ENCODE measurements around the gene GEMIN2. TPM values are rescaled to one million over a fixed set of nuclear protein-coding genes. Genes with fewer than 3 reads are reported as not detected.
"Not testable (repeated sequence)": the region's sequence is repeated elsewhere in the genome, so short reads cannot be mapped to it uniquely, and the experiment has no call there.

GEMIN2 gene
- 10 to 100 TPM; 25.5 to 27.2 TPM for total RNA-seq

- peaks cover 1 to 4% of the 10 kb centered on the region in 2 donors for H3K36me3 Mint-ChIP-seq (ENCODE audit: insufficient read depth in 2 of 2)
- peak within 1 kb of the TSS; percentile 96 for H3K27ac Mint-ChIP-seq
- no peaks in the 10 kb centered on the region for H3K9me3 Mint-ChIP-seq
- H3K27me3 Mint-ChIP-seq (ENCODE audit: low read depth), result no peaks in the 10 kb centered on the region
- H3K4me1 Mint-ChIP-seq (ENCODE audit: low read depth), result peaks cover 48% of the 10 kb centered on the region
- ATAC-seq (replicated peaks in 1 of 2) (peak; percentile 97 to 99), DNase-seq (peak; percentile 94)
- H3K4me3 Mint-ChIP-seq, result peak within 1 kb of the TSS; percentile 95 to 96
Observed at GRCh38 chr14:39114073-39114838, at the start of gene GEMIN2. Gene GEMIN2 (plus strand): TSS chr14:39114323. CDS start chr14:39114339, 16 bp downstream.

- H3K36me3 Mint-ChIP-seq (ENCODE audit: insufficient read depth in 2 of 2), result peaks cover 8 to 37% of the 10 kb centered on the region in 2 donors
- not testable (repeated sequence) for H3K4me1 Mint-ChIP-seq (ENCODE audit: low read depth); DNase-seq; H3K4me3 Mint-ChIP-seq; H3K27ac Mint-ChIP-seq; H3K9me3 Mint-ChIP-seq; ATAC-seq (replicated peaks in 1 of 2); H3K27me3 Mint-ChIP-seq (ENCODE audit: low read depth)
Observed at GRCh38 chr14:39069169-39069805, 44.8 kb upstream of the GEMIN2 start.

GRCh38 chr14:39069923-39070322, 44.2 kb upstream of the GEMIN2 start:
- H3K9me3 Mint-ChIP-seq, result no peaks in the 10 kb centered on the region
- no peak overlapping the region for H3K27ac Mint-ChIP-seq
- no peak overlapping the region for H3K4me3 Mint-ChIP-seq
- no peaks in the 10 kb centered on the region for H3K4me1 Mint-ChIP-seq (ENCODE audit: low read depth)
- no peak for ATAC-seq (replicated peaks in 1 of 2)
- no peaks in the 10 kb centered on the region for H3K27me3 Mint-ChIP-seq (ENCODE audit: low read depth)
- no peak for DNase-seq
- H3K36me3 Mint-ChIP-seq (ENCODE audit: insufficient read depth in 2 of 2), result peaks cover 7 to 39% of the 10 kb centered on the region in 2 donors

- no peak for ATAC-seq (replicated peaks in 1 of 2)
- Mint-ChIP-seq H3K36me3 (ENCODE audit: insufficient read depth in 2 of 2) (peaks cover 2 to 37% of the 10 kb centered on the region in 2 donors), H3K4me3 (no peak overlapping the region), H3K4me1 (ENCODE audit: low read depth) (no peaks in the 10 kb centered on the region), H3K9me3 (no peaks in the 10 kb centered on the region), H3K27me3 (ENCODE audit: low read depth) (no peaks in the 10 kb centered on the region), H3K27ac (no peak overlapping the region)
- no peak for DNase-seq
Observed at GRCh38 chr14:39071096-39071495, 43.0 kb upstream of the GEMIN2 start.

- peak overlapping the region; percentile 88 for H3K27ac Mint-ChIP-seq
- no peak overlapping the region for H3K4me3 Mint-ChIP-seq
- H3K9me3 Mint-ChIP-seq, result no peaks in the 10 kb centered on the region
- DNase-seq, result no peak
- H3K27me3 Mint-ChIP-seq (ENCODE audit: low read depth), result no peaks in the 10 kb centered on the region
- H3K4me1 Mint-ChIP-seq (ENCODE audit: low read depth), result no peaks in the 10 kb centered on the region
- peaks cover 10 to 30% of the 10 kb centered on the region in 2 donors for H3K36me3 Mint-ChIP-seq (ENCODE audit: insufficient read depth in 2 of 2)
- no peak for ATAC-seq (replicated peaks in 1 of 2)
Observed at GRCh38 chr14:39080886-39081285, 33.2 kb upstream of the GEMIN2 start.

- H3K27me3 Mint-ChIP-seq (ENCODE audit: low read depth), result no peaks in the 10 kb centered on the region
- no peaks in the 10 kb centered on the region for H3K9me3 Mint-ChIP-seq
- ATAC-seq (replicated peaks in 1 of 2), result no peak
- no peak overlapping the region for H3K4me3 Mint-ChIP-seq
- DNase-seq, result no peak
- no peak overlapping the region for H3K27ac Mint-ChIP-seq
- H3K4me1 Mint-ChIP-seq (ENCODE audit: low read depth), result no peaks in the 10 kb centered on the region
- H3K36me3 Mint-ChIP-seq (ENCODE audit: insufficient read depth in 2 of 2), result peaks cover 8 to 28% of the 10 kb centered on the region in 2 donors
Observed at GRCh38 chr14:39083127-39083526, 31.0 kb upstream of the GEMIN2 start.

- Mint-ChIP-seq H3K27me3 (ENCODE audit: low read depth) (no peaks in the 10 kb centered on the region), H3K4me1 (ENCODE audit: low read depth) (no peaks in the 10 kb centered on the region), H3K27ac (no peak overlapping the region), H3K9me3 (no peaks in the 10 kb centered on the region), H3K36me3 (ENCODE audit: insufficient read depth in 2 of 2) (peaks cover 12 to 35% of the 10 kb centered on the region in 2 donors), H3K4me3 (no peak overlapping the region)
- DNase-seq (no peak), ATAC-seq (replicated peaks in 1 of 2) (no peak)
Observed at GRCh38 chr14:39085933-39086332, 28.2 kb upstream of the GEMIN2 start.

GRCh38 chr14:39087493-39087892, 26.6 kb upstream of the GEMIN2 start:
- no peak overlapping the region for H3K4me3 Mint-ChIP-seq
- no peaks in the 10 kb centered on the region for H3K9me3 Mint-ChIP-seq
- H3K4me1 Mint-ChIP-seq (ENCODE audit: low read depth), result peaks cover 11% of the 10 kb centered on the region
- H3K27me3 Mint-ChIP-seq (ENCODE audit: low read depth), result no peaks in the 10 kb centered on the region
- DNase-seq (no peak), ATAC-seq (replicated peaks in 1 of 2) (no peak)
- no peak overlapping the region for H3K27ac Mint-ChIP-seq
- peaks cover 12 to 43% of the 10 kb centered on the region in 2 donors for H3K36me3 Mint-ChIP-seq (ENCODE audit: insufficient read depth in 2 of 2)

- ATAC-seq (replicated peaks in 1 of 2), result no peak
- Mint-ChIP-seq H3K9me3 (no peaks in the 10 kb centered on the region), H3K4me1 (ENCODE audit: low read depth) (peaks cover 22% of the 10 kb centered on the region), H3K27me3 (ENCODE audit: low read depth) (no peaks in the 10 kb centered on the region), H3K36me3 (ENCODE audit: insufficient read depth in 2 of 2) (peaks cover 9 to 39% of the 10 kb centered on the region in 2 donors), H3K27ac (peak overlapping the region; percentile 39), H3K4me3 (no peak overlapping the region)
- no peak for DNase-seq
Observed at GRCh38 chr14:39090548-39091111, 23.5 kb upstream of the GEMIN2 start.

GRCh38 chr14:39091716-39092115, 22.4 kb upstream of the GEMIN2 start:
- H3K4me3 Mint-ChIP-seq, result peak overlapping the region in 1 of 2 donors; percentile 61
- no peaks in the 10 kb centered on the region for H3K9me3 Mint-ChIP-seq
- H3K27ac Mint-ChIP-seq, result peak overlapping the region; percentile 91
- DNase-seq (no peak), ATAC-seq (replicated peaks in 1 of 2) (peak in 1 of 2 donors; percentile 28)
- peaks cover 9 to 39% of the 10 kb centered on the region in 2 donors for H3K36me3 Mint-ChIP-seq (ENCODE audit: insufficient read depth in 2 of 2)
- H3K27me3 Mint-ChIP-seq (ENCODE audit: low read depth), result no peaks in the 10 kb centered on the region
- peaks cover 29% of the 10 kb centered on the region for H3K4me1 Mint-ChIP-seq (ENCODE audit: low read depth)

- ATAC-seq (replicated peaks in 1 of 2), result no peak
- Mint-ChIP-seq H3K4me1 (ENCODE audit: low read depth) (peaks cover 50% of the 10 kb centered on the region), H3K9me3 (no peaks in the 10 kb centered on the region), H3K27ac (peak overlapping the region; percentile 76), H3K27me3 (ENCODE audit: low read depth) (no peaks in the 10 kb centered on the region), H3K4me3 (peak overlapping the region in 1 of 2 donors; percentile 50), H3K36me3 (ENCODE audit: insufficient read depth in 2 of 2) (peaks cover 6 to 30% of the 10 kb centered on the region in 2 donors)
- DNase-seq, result no peak
Observed at GRCh38 chr14:39094515-39094914, 19.6 kb upstream of the GEMIN2 start.

- Mint-ChIP-seq H3K4me1 (ENCODE audit: low read depth) (peaks cover 60% of the 10 kb centered on the region), H3K27me3 (ENCODE audit: low read depth) (no peaks in the 10 kb centered on the region), H3K36me3 (ENCODE audit: insufficient read depth in 2 of 2) (peaks cover 3 to 12% of the 10 kb centered on the region in 2 donors), H3K27ac (peak overlapping the region; percentile 26), H3K4me3 (peak overlapping the region; percentile 52 to 60), H3K9me3 (no peaks in the 10 kb centered on the region)
- ATAC-seq (replicated peaks in 1 of 2), result peak; percentile 95 to 99
- peak; percentile 11 to 26 for DNase-seq
Observed at GRCh38 chr14:39097159-39097558, 17.0 kb upstream of the GEMIN2 start.

- not testable (repeated sequence) for H3K9me3 Mint-ChIP-seq; H3K27me3 Mint-ChIP-seq (ENCODE audit: low read depth); H3K36me3 Mint-ChIP-seq (ENCODE audit: insufficient read depth in 2 of 2); DNase-seq; H3K4me3 Mint-ChIP-seq; ATAC-seq (replicated peaks in 1 of 2)
- Mint-ChIP-seq H3K4me1 (ENCODE audit: low read depth) (peaks cover 65% of the 10 kb centered on the region), H3K27ac (peak overlapping the region; percentile 8)
Observed at GRCh38 chr14:39099215-39099614, 14.9 kb upstream of the GEMIN2 start.
